Measurements from ENCODE around the gene ATRX.
"Not testable (repeated sequence)": the region's sequence is repeated elsewhere in the genome, so short reads cannot be mapped to it uniquely, and the experiment has no call there.

The ATRX gene

GRCh38 chrX:77776659-77777058, 9.4 kb downstream of the ATRX start:
- Histone ChIP-seq H4K91ac (ENCODE audit: low read length) (no peak overlapping the region), H3K9me3 (ENCODE audit: control insufficient read depth, low read length) (no peaks in the 10 kb centered on the region), H3K14ac (ENCODE audit: low read length in 2 of 2) (no peak overlapping the region), H2BK12ac (ENCODE audit: low read length in 2 of 2) (no peak overlapping the region), H3K4ac (ENCODE audit: low read depth in 1 of 2, low read length in 2 of 2) (no peak overlapping the region), H3K4me3 (ENCODE audit: insufficient read depth in 1 of 2, low read depth in 1 of 2, low read length in 2 of 2) (no peak overlapping the region), H2AK5ac (ENCODE audit: low read length, severe bottlenecking) (no peak overlapping the region), H3K27me3 (ENCODE audit: control insufficient read depth in 1 of 2, insufficient read depth in 1 of 2, low read length in 2 of 2) (no peaks in the 10 kb centered on the region), H4K8ac (ENCODE audit: low read length) (no peak overlapping the region), H2BK5ac (ENCODE audit: low read depth, low read length, poor library complexity, severe bottlenecking) (no peak overlapping the region), H3K79me1 (replicated peaks; ENCODE audit: low read length, poor library complexity, severe bottlenecking) (no peaks in the 10 kb centered on the region), H3K18ac (ENCODE audit: low read depth in 1 of 2, low read length in 2 of 2) (no peak overlapping the region), H2BK15ac (ENCODE audit: low read depth, poor library complexity, severe bottlenecking) (no peak overlapping the region), H3K23ac (ENCODE audit: low read length in 2 of 2) (no peak overlapping the region), H3K36me3 (ENCODE audit: control insufficient read depth in 1 of 2, insufficient read depth in 2 of 2, low read depth in 1 of 2, low read length in 2 of 2) (no peaks in the 10 kb centered on the region), H3K9ac (ENCODE audit: low read length) (no peak overlapping the region), H3K4me2 (ENCODE audit: low read length, poor library complexity, severe bottlenecking) (no peak overlapping the region), H2AFZ (ENCODE audit: low read depth, low read length) (no peak overlapping the region), H3K27ac (ENCODE audit: low read length, poor library complexity, severe bottlenecking) (no peak overlapping the region), H3K4me1 (ENCODE audit: control insufficient read depth, insufficient read depth, low read depth, low read length) (no peaks in the 10 kb centered on the region), H2BK120ac (ENCODE audit: low read depth, low read length) (no peak overlapping the region)
- WGBS: 100% methylated on average over 1 of the region's 2 CpGs
- no peak for DNase-seq

DNA sequence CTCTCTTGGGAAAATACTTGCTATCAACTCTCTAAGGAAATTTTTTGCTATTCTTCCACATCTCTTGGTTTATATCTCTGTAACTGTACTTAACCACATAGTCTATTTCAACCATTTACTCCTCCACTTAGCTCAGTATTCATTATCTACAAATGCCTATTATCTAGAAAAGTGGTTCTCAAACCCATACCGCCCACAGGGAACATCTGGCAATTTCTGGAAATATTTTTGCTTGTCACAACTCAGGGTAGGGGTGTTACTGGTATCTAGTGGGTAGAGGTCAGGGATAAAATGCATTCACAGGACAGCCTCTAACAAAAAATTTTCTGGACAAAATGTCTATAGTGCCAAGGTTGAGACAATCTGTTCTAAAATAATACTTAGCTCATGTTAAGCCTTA, 14.4 kb downstream of the ATRX start:
- Histone ChIP-seq H2BK120ac (ENCODE audit: low read depth, low read length) (no peak overlapping the region), H4K91ac (ENCODE audit: low read length) (no peak overlapping the region), H3K79me1 (replicated peaks; ENCODE audit: low read length, poor library complexity, severe bottlenecking) (no peaks in the 10 kb centered on the region), H3K9me3 (ENCODE audit: control insufficient read depth, low read length) (no peaks in the 10 kb centered on the region), H4K8ac (ENCODE audit: low read length) (no peak overlapping the region), H3K4me3 (ENCODE audit: insufficient read depth in 1 of 2, low read depth in 1 of 2, low read length in 2 of 2) (no peak overlapping the region), H3K18ac (ENCODE audit: low read depth in 1 of 2, low read length in 2 of 2) (no peak overlapping the region), H3K9ac (ENCODE audit: low read length) (no peak overlapping the region), H3K36me3 (ENCODE audit: control insufficient read depth in 1 of 2, insufficient read depth in 2 of 2, low read depth in 1 of 2, low read length in 2 of 2) (no peaks in the 10 kb centered on the region), H2BK5ac (ENCODE audit: low read depth, low read length, poor library complexity, severe bottlenecking) (no peak overlapping the region), H2BK15ac (ENCODE audit: low read depth, poor library complexity, severe bottlenecking) (no peak overlapping the region), H3K4me2 (ENCODE audit: low read length, poor library complexity, severe bottlenecking) (no peak overlapping the region), H2BK12ac (ENCODE audit: low read length in 2 of 2) (no peak overlapping the region), H3K27me3 (ENCODE audit: control insufficient read depth in 1 of 2, insufficient read depth in 1 of 2, low read length in 2 of 2) (no peaks in the 10 kb centered on the region), H3K14ac (ENCODE audit: low read length in 2 of 2) (no peak overlapping the region), H3K23ac (ENCODE audit: low read length in 2 of 2) (no peak overlapping the region), H2AK5ac (ENCODE audit: low read length, severe bottlenecking) (no peak overlapping the region), H3K27ac (ENCODE audit: low read length, poor library complexity, severe bottlenecking) (no peak overlapping the region), H3K4ac (ENCODE audit: low read depth in 1 of 2, low read length in 2 of 2) (no peak overlapping the region), H3K4me1 (ENCODE audit: control insufficient read depth, insufficient read depth, low read depth, low read length) (peaks cover 1% of the 10 kb centered on the region), H2AFZ (ENCODE audit: low read depth, low read length) (no peak overlapping the region)
- no peak for DNase-seq
- WGBS: 100% methylated on average over 1 of the region's 1 CpG

DNA sequence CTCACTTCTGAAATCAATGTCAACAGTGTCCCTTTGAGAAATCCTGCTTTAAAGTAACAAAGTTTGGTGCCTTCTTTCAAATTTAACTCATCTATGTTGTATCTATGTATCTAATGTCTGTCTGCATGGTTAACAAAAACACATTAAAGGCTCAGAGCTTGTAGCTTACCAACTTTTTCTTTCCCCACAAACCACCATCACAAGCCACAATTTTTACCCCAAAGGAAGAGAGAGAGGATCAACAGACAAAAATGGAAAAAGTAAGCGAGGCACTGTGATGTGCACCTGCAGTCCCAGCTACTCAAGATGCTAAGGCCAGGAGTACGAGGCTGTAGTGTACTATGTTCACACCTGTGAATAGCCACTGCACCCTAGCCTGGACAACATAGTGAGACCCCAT, 17.2 kb downstream of the ATRX start:
- Histone ChIP-seq H3K4me3 (ENCODE audit: insufficient read depth in 1 of 2, low read depth in 1 of 2, low read length in 2 of 2) (no peak overlapping the region), H3K9ac (ENCODE audit: low read length) (no peak overlapping the region), H3K4me1 (ENCODE audit: control insufficient read depth, insufficient read depth, low read depth, low read length) (peaks cover 1% of the 10 kb centered on the region), H3K4ac (ENCODE audit: low read depth in 1 of 2, low read length in 2 of 2) (no peak overlapping the region), H3K27ac (ENCODE audit: low read length, poor library complexity, severe bottlenecking) (no peak overlapping the region), H3K18ac (ENCODE audit: low read depth in 1 of 2, low read length in 2 of 2) (no peak overlapping the region), H2BK5ac (ENCODE audit: low read depth, low read length, poor library complexity, severe bottlenecking) (no peak overlapping the region), H2BK15ac (ENCODE audit: low read depth, poor library complexity, severe bottlenecking) (no peak overlapping the region), H2BK120ac (ENCODE audit: low read depth, low read length) (no peak overlapping the region), H3K9me3 (ENCODE audit: control insufficient read depth, low read length) (no peaks in the 10 kb centered on the region), H4K91ac (ENCODE audit: low read length) (no peak overlapping the region), H4K8ac (ENCODE audit: low read length) (no peak overlapping the region), H3K14ac (ENCODE audit: low read length in 2 of 2) (no peak overlapping the region), H3K27me3 (ENCODE audit: control insufficient read depth in 1 of 2, insufficient read depth in 1 of 2, low read length in 2 of 2) (no peaks in the 10 kb centered on the region), H3K79me1 (replicated peaks; ENCODE audit: low read length, poor library complexity, severe bottlenecking) (no peaks in the 10 kb centered on the region), H3K36me3 (ENCODE audit: control insufficient read depth in 1 of 2, insufficient read depth in 2 of 2, low read depth in 1 of 2, low read length in 2 of 2) (no peaks in the 10 kb centered on the region), H2AFZ (ENCODE audit: low read depth, low read length) (no peak overlapping the region), H2AK5ac (ENCODE audit: low read length, severe bottlenecking) (no peak overlapping the region), H3K23ac (ENCODE audit: low read length in 2 of 2) (no peak overlapping the region), H2BK12ac (ENCODE audit: low read length in 2 of 2) (no peak overlapping the region), H3K4me2 (ENCODE audit: low read length, poor library complexity, severe bottlenecking) (no peak overlapping the region)
- no peak for DNase-seq
- WGBS: no CpG with 5 or more reads among the region's 2 CpGs

- not testable (repeated sequence) for H3K23ac ChIP-seq (ENCODE audit: low read length in 2 of 2); H3K9me3 ChIP-seq (ENCODE audit: control insufficient read depth, low read length); H3K9ac ChIP-seq (ENCODE audit: low read length); H2AFZ ChIP-seq (ENCODE audit: low read depth, low read length); H3K4me3 ChIP-seq (ENCODE audit: insufficient read depth in 1 of 2, low read depth in 1 of 2, low read length in 2 of 2); H3K4ac ChIP-seq (ENCODE audit: low read depth in 1 of 2, low read length in 2 of 2); H3K4me2 ChIP-seq (ENCODE audit: low read length, poor library complexity, severe bottlenecking); H3K27me3 ChIP-seq (ENCODE audit: control insufficient read depth in 1 of 2, insufficient read depth in 1 of 2, low read length in 2 of 2); H2BK15ac ChIP-seq (ENCODE audit: low read depth, poor library complexity, severe bottlenecking); H3K27ac ChIP-seq (ENCODE audit: low read length, poor library complexity, severe bottlenecking); H2BK12ac ChIP-seq (ENCODE audit: low read length in 2 of 2); H3K18ac ChIP-seq (ENCODE audit: low read depth in 1 of 2, low read length in 2 of 2); H2BK120ac ChIP-seq (ENCODE audit: low read depth, low read length); H4K8ac ChIP-seq (ENCODE audit: low read length); H3K14ac ChIP-seq (ENCODE audit: low read length in 2 of 2); H3K4me1 ChIP-seq (ENCODE audit: control insufficient read depth, insufficient read depth, low read depth, low read length); DNase-seq; H4K91ac ChIP-seq (ENCODE audit: low read length); H2AK5ac ChIP-seq (ENCODE audit: low read length, severe bottlenecking); H2BK5ac ChIP-seq (ENCODE audit: low read depth, low read length, poor library complexity, severe bottlenecking); H3K36me3 ChIP-seq (ENCODE audit: control insufficient read depth in 1 of 2, insufficient read depth in 2 of 2, low read depth in 1 of 2, low read length in 2 of 2); H3K79me1 ChIP-seq (replicated peaks; ENCODE audit: low read length, poor library complexity, severe bottlenecking)
- WGBS: 90% methylated on average over 2 of the region's 33 CpGs
These were observed 19.8 kb downstream of the ATRX start for GRCh38 chrX:77766212-77766611.
